Neural progenitor cell (in vitro differentiated cells): Measurements from ENCODE around the gene KRT25. TPM values are rescaled to one million over a fixed set of nuclear protein-coding genes. Genes with fewer than 3 reads are reported as not detected.
A peak's percentile ranks its signal among the peaks of the same experiment; 100 is the strongest.

Experiments
- DNase-seq: peaks from one replicate; pipeline ENCODE4 v3.0.0-alpha.2; 2016; ENCODE audit warnings: low spot score
- H2AFZ ChIP-seq: fragments of 200-600 bp; sonication (generic); replicated peaks from 2 replicates; pipeline ENCODE4 v1.6.1; 2016; ENCODE audit warnings: antibody characterized with exemption
- H3F3A ChIP-seq: fragments of 200-600 bp; sonication (generic); 2 replicates; pipeline ENCODE4 v1.6.1; 2016; ENCODE audit warnings: antibody characterized with exemption, low read depth
- H3K27ac ChIP-seq: fragments of 200-600 bp; sonication (generic); 2 replicates; pipeline ENCODE4 v1.5.1; 2016; ENCODE audit warnings: mild to moderate bottlenecking
- H3K27me3 ChIP-seq: fragments of 200-600 bp; sonication (generic); 2 replicates; pipeline ENCODE4 v1.6.1; 2016; ENCODE audit warnings: mild to moderate bottlenecking, moderate library complexity
- H3K36me3 ChIP-seq: fragments of 200-600 bp; sonication (generic); 2 replicates; pipeline ENCODE4 v1.5.1; 2016
- H3K4me1 ChIP-seq: fragments of 200-600 bp; sonication (generic); 2 replicates; pipeline ENCODE4 v1.6.1; 2016; ENCODE audit warnings: mixed run types
- H3K4me2 ChIP-seq: fragments of 200-600 bp; sonication (generic); 2 replicates; pipeline ENCODE4 v1.6.1; 2016
- H3K4me3 ChIP-seq: fragments of 200-600 bp; sonication (generic); 2 replicates; pipeline ENCODE4 v1.5.1; 2016
- H3K79me2 ChIP-seq: fragments of 200-600 bp; sonication (generic); 2 replicates; pipeline ENCODE4 v1.6.1; 2016; ENCODE audit warnings: low read depth
- H3K9ac ChIP-seq: fragments of 200-600 bp; sonication (generic); 2 replicates; pipeline ENCODE4 v1.6.1; 2016
- H3K9me3 ChIP-seq: fragments of 200-600 bp; sonication (generic); 2 replicates; pipeline ENCODE4 v1.5.1; 2016; ENCODE audit warnings: low read depth
- H4K20me1 ChIP-seq: fragments of 200-600 bp; sonication (generic); 2 replicates; pipeline ENCODE4 v1.6.1; 2016; ENCODE audit warnings: low read depth
- H3K27ac Mint-ChIP-seq: 3 replicates; pipeline ENCODE4 v1.8.0; 2021; ENCODE audit warnings: mixed read lengths
- H3K27me3 Mint-ChIP-seq: 2 replicates; pipeline ENCODE4 v1.8.0; 2022; ENCODE audit warnings: low read depth, mild to moderate bottlenecking, inconsistent platforms, moderate library complexity, mixed read lengths; ENCODE audit not compliant: insufficient read depth
- H3K36me3 Mint-ChIP-seq: 3 replicates; pipeline ENCODE4 v1.8.0; 2021; ENCODE audit warnings: mixed read lengths
- H3K4me1 Mint-ChIP-seq: 3 replicates; pipeline ENCODE4 v1.8.0; 2021; ENCODE audit warnings: mixed read lengths
- H3K4me3 Mint-ChIP-seq: 3 replicates; pipeline ENCODE4 v1.8.0; 2021; ENCODE audit warnings: mild to moderate bottlenecking, moderate library complexity, mixed read lengths
- H3K9me3 Mint-ChIP-seq: 3 replicates; pipeline ENCODE4 v1.8.0; 2020; ENCODE audit warnings: mixed read lengths
- EZH2 ChIP-seq: fragments of 200-600 bp; sonication (generic); IDR thresholded peaks from 2 replicates; pipeline ENCODE4 v1.6.1; 2017; ENCODE audit warnings: antibody characterized with exemption, mild to moderate bottlenecking, moderate library complexity
- EZH2phosphoT487 ChIP-seq: fragments of 200-600 bp; sonication (generic); IDR thresholded peaks from 2 replicates; pipeline ENCODE4 v1.6.1; 2017; ENCODE audit warnings: antibody characterized with exemption
- total RNA-seq: library from RNA; depleted of rRNA; stranded (reverse); fragments of >200 nt; gene quantifications from 2 replicates; pipeline ENCODE4 v1.2.3, GENCODE V29; 2015; ENCODE audit warnings: low replicate concordance
- TF ChIP-seq, protein P1 (sequence below): fragments of 200-600 bp; sonication (generic); IDR thresholded peaks from 2 replicates; pipeline ENCODE4 v1.5.1; 2017; ENCODE audit warnings: antibody characterized with exemption, mild to moderate bottlenecking

KRT25 gene
- total RNA-seq, 1 donor from 2014 or later: not detected

DNA sequence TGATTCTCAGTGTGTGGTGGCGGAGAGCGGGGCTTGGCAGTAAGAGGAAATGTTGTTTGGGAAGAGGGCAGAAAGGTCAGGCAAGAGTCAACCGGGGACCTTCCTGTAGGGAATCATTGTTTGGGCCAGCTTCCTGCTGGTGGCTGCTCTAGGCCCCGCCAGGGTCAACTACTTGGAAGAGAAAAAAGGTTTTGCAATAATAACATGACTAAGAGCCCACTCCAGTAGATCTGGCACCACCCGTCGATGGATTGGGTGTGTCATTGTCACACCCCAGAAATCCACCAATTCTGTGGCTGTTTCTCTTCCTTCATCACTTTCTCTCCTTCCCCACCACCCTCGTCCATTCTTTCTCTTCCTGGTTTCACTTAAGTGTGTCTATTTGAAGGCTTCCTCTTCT lies 47.4 kb downstream of the KRT25 start:
- H3K4me3 ChIP-seq: no peak overlapping the region
- no peaks in the 10 kb centered on the region for H4K20me1 ChIP-seq
- H3K27me3 ChIP-seq: no peaks in the 10 kb centered on the region
- peaks cover 14% of the 10 kb centered on the region for H3K4me1 Mint-ChIP-seq
- DNase-seq: no peak
- no peak overlapping the region for H3K27ac ChIP-seq
- peaks cover 4% of the 10 kb centered on the region for H3K27me3 Mint-ChIP-seq
- H2AFZ ChIP-seq: no peak overlapping the region
- H3K27ac Mint-ChIP-seq: peak overlapping the region; percentile 42
- H3K4me2 ChIP-seq: no peak overlapping the region
- no peaks in the 10 kb centered on the region for H3K9me3 ChIP-seq
- no peak overlapping the region for H3K4me3 Mint-ChIP-seq
- TF ChIP-seq, protein P1, sequence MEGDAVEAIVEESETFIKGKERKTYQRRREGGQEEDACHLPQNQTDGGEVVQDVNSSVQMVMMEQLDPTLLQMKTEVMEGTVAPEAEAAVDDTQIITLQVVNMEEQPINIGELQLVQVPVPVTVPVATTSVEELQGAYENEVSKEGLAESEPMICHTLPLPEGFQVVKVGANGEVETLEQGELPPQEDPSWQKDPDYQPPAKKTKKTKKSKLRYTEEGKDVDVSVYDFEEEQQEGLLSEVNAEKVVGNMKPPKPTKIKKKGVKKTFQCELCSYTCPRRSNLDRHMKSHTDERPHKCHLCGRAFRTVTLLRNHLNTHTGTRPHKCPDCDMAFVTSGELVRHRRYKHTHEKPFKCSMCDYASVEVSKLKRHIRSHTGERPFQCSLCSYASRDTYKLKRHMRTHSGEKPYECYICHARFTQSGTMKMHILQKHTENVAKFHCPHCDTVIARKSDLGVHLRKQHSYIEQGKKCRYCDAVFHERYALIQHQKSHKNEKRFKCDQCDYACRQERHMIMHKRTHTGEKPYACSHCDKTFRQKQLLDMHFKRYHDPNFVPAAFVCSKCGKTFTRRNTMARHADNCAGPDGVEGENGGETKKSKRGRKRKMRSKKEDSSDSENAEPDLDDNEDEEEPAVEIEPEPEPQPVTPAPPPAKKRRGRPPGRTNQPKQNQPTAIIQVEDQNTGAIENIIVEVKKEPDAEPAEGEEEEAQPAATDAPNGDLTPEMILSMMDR: no peak
- TF ChIP-seq EZH2: no peak
- H3K36me3 Mint-ChIP-seq: no peaks in the 10 kb centered on the region
- H3K79me2 ChIP-seq: no peaks in the 10 kb centered on the region
- H3K9me3 Mint-ChIP-seq: no peaks in the 10 kb centered on the region
- no peaks in the 10 kb centered on the region for H3K36me3 ChIP-seq
- H3F3A ChIP-seq: no peaks in the 10 kb centered on the region
- no peak overlapping the region for H3K9ac ChIP-seq
- peaks cover 7% of the 10 kb centered on the region for H3K4me1 ChIP-seq

DNA sequence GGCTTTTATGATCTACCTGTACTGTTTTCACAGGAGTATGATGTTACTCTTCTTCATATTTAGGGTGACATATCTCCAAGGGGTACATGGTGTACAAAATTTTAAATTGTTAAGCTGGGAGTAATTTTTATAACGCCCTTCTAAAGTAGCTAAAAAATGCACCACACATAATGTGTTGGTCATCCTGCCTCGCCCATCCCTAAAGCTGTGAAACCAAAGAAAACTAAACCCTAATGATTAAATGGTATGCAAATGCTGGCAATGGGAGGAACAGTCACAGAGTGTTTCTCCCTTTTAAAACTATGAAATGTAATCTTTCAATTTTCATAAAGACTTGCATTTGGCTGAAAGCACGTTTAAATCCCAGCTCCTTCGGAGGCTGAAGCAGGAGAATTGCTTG lies 49.5 kb downstream of the KRT25 start:
- H3K36me3 ChIP-seq: no peaks in the 10 kb centered on the region
- DNase-seq: no peak
- H3K9me3 Mint-ChIP-seq: no peaks in the 10 kb centered on the region
- TF ChIP-seq EZH2phosphoT487: no peak
- no peak for TF ChIP-seq EZH2
- TF ChIP-seq, protein P1: no peak
- peaks cover 2% of the 10 kb centered on the region for H3K27me3 Mint-ChIP-seq
- no peak overlapping the region for H3K27ac ChIP-seq
- no peaks in the 10 kb centered on the region for H3K9me3 ChIP-seq
- H3K27ac Mint-ChIP-seq: no peak overlapping the region
- H3K36me3 Mint-ChIP-seq: no peaks in the 10 kb centered on the region
- no peaks in the 10 kb centered on the region for H3K27me3 ChIP-seq
- peaks cover 14% of the 10 kb centered on the region for H3K4me1 Mint-ChIP-seq
- no peak overlapping the region for H3K4me3 Mint-ChIP-seq
- H3F3A ChIP-seq: no peaks in the 10 kb centered on the region
- no peak overlapping the region for H3K9ac ChIP-seq
- no peak overlapping the region for H2AFZ ChIP-seq
- peaks cover 7% of the 10 kb centered on the region for H3K4me1 ChIP-seq
- no peaks in the 10 kb centered on the region for H3K79me2 ChIP-seq
- H3K4me2 ChIP-seq: no peak overlapping the region
- H4K20me1 ChIP-seq: no peaks in the 10 kb centered on the region
- H3K4me3 ChIP-seq: no peak overlapping the region

DNA sequence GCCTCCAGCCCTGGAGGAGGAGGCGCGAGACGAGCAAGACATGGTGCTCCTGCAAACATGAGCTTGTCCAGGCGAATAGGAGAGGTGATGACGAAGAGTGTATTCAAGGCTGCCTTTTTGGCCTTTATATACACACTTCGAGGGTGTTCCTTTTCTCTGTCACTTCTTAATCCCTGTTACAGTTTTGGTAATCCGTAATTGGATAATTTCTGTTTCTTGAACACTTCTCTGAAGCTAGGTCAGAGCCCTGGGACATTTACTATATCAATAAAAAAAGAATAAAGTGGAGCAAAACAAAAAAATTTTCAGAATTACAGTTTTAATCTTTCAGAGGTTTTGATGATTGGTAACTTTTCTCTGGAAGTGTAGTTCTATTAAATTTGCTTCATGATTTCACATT lies 51.5 kb downstream of the KRT25 start, which contains the start of gene KRT24:
TSS of gene KRT24 (minus strand) at position 101 of the 400 bp plus-strand sequence. CDS start at position 42, 59 bp downstream.
- Mint-ChIP-seq H3K4me3 (no peak within 1 kb of the TSS), H3K36me3 (no peaks in the 10 kb centered on the region), H3K9me3 (no peaks in the 10 kb centered on the region), H3K4me1 (peaks cover 14% of the 10 kb centered on the region), H3K27me3 (no peaks in the 10 kb centered on the region), H3K27ac (no peak within 1 kb of the TSS)
- H3K4me3 ChIP-seq: no peak within 1 kb of the TSS
- no peaks in the 10 kb centered on the region for H3K27me3 ChIP-seq
- H4K20me1 ChIP-seq: no peaks in the 10 kb centered on the region
- H3K4me1 ChIP-seq: peaks cover 7% of the 10 kb centered on the region
- no peak within 1 kb of the TSS for H2AFZ ChIP-seq
- H3K79me2 ChIP-seq: no peaks in the 10 kb centered on the region
- no peak within 1 kb of the TSS for H3K9ac ChIP-seq
- no peaks in the 10 kb centered on the region for H3K9me3 ChIP-seq
- no peak within 1 kb of the TSS for H3K27ac ChIP-seq
- no peaks in the 10 kb centered on the region for H3F3A ChIP-seq
- H3K36me3 ChIP-seq: no peaks in the 10 kb centered on the region
- no peak for DNase-seq
- TF ChIP-seq, protein P1: no peak
- TF ChIP-seq EZH2phosphoT487: no peak
- TF ChIP-seq EZH2: no peak
- no peak within 1 kb of the TSS for H3K4me2 ChIP-seq
